Lung (tissue), 12 donors: Measurements from ENCODE around the gene HES6. TPM values are rescaled to one million over a fixed set of nuclear protein-coding genes. Genes with fewer than 3 reads are reported as not detected.
A peak's percentile ranks its signal among the peaks of the same experiment; 100 is the strongest.

Source experiments
- ATAC-seq: fragments of 200-7000 bp; cut with Tn5 transposase; one replicate; pipeline ENCODE4 v1.9.1; 2020; ENCODE audit warnings: moderate number of reproducible peaks; ENCODE audit not compliant: insufficient read depth, low FRiP score
- DNase-seq, 3 donors: peaks; one replicate each; pipeline ENCODE4 v3.0.0-alpha.2; 2013 to 2017
- H3K27ac ChIP-seq, 2 donors: one replicate each; pipeline ENCODE4 v1.5.1; 2013; ENCODE audit warnings: mild to moderate bottlenecking in 2 of 2, moderate library complexity in 2 of 2, control low read depth in 1 of 2, inconsistent platforms in 1 of 2, low read depth in 1 of 2, low read length in 1 of 2
- H3K27me3 ChIP-seq, 3 donors: one replicate each; pipeline ENCODE4 v1.5.1; 2013; ENCODE audit warnings: low read length in 2 of 3; ENCODE audit not compliant: control insufficient read depth in 3 of 3, insufficient read depth in 3 of 3
- H3K36me3 ChIP-seq, 4 donors: one replicate each; pipeline ENCODE4 v1.5.1; 2013; ENCODE audit warnings: low read length in 4 of 4, mild to moderate bottlenecking in 1 of 4, moderate library complexity in 1 of 4; ENCODE audit not compliant: control insufficient read depth in 4 of 4, insufficient read depth in 4 of 4
- H3K4me1 ChIP-seq, 5 donors: one replicate each; pipeline ENCODE4 v1.5.1; 2013; ENCODE audit warnings: low read length in 5 of 5, mild to moderate bottlenecking in 2 of 5, moderate library complexity in 1 of 5; ENCODE audit not compliant: control insufficient read depth in 5 of 5, insufficient read depth in 5 of 5
- H3K4me3 ChIP-seq: one replicate; pipeline ENCODE4 v1.5.1; 2013; ENCODE audit warnings: mild to moderate bottlenecking, control low read depth, moderate library complexity
- H3K9ac ChIP-seq, 2 donors: one replicate each; pipeline ENCODE4 v1.5.1; 2013; ENCODE audit warnings: low read length in 2 of 2, control low read depth in 1 of 2; ENCODE audit not compliant: insufficient read depth in 1 of 2
- H3K9me3 ChIP-seq, 4 donors: one replicate each; pipeline ENCODE4 v1.5.1; 2013; ENCODE audit warnings: low read length in 3 of 4, mild to moderate bottlenecking in 1 of 4, moderate library complexity in 1 of 4; ENCODE audit not compliant: control insufficient read depth in 4 of 4, insufficient read depth in 3 of 4
- WGBS, 2 donors: extraction: QIAGEN DNeasy Blood & Tissue Kit; methylation state at CpG; one replicate each; pipeline ENCODE4 v1.1.7; 2013; 5-methylcytosine and 5-hydroxymethylcytosine counted together
- polyA plus RNA-seq, 2 donors: library from polyadenylated mRNA; stranded (reverse); fragments of 200-250 nt; gene quantifications; one replicate each; pipeline ENCODE4 v1.2.1, GENCODE V29; 2013
- total RNA-seq, 2 donors: library from RNA; depleted of rRNA in 1 of 2; stranded (reverse); fragments of >200 nt in 1 of 2; gene quantifications; one replicate each; pipeline ENCODE4 v1.2.1, GENCODE V29; 2014 to 2021
- TF ChIP-seq, protein P1 (sequence below): IDR thresholded peaks from 2 replicates; pipeline ENCODE4 v1.5.1; 2012; ENCODE audit warnings: mild to moderate bottlenecking; ENCODE audit errors: control extremely low read depth, extremely low read depth
- donor health status: control.
- donor health status: control.
- donor health status: Bipolar disorder and iron deficiency.
- donor health status: healthy.
- donor health status: DM: yes; HTN: yes; CAD: no.

Gene HES6
- total and polyA plus RNA-seq, 4 donors, result 4.4 to 12.5 (median 10.7) TPM

DNA sequence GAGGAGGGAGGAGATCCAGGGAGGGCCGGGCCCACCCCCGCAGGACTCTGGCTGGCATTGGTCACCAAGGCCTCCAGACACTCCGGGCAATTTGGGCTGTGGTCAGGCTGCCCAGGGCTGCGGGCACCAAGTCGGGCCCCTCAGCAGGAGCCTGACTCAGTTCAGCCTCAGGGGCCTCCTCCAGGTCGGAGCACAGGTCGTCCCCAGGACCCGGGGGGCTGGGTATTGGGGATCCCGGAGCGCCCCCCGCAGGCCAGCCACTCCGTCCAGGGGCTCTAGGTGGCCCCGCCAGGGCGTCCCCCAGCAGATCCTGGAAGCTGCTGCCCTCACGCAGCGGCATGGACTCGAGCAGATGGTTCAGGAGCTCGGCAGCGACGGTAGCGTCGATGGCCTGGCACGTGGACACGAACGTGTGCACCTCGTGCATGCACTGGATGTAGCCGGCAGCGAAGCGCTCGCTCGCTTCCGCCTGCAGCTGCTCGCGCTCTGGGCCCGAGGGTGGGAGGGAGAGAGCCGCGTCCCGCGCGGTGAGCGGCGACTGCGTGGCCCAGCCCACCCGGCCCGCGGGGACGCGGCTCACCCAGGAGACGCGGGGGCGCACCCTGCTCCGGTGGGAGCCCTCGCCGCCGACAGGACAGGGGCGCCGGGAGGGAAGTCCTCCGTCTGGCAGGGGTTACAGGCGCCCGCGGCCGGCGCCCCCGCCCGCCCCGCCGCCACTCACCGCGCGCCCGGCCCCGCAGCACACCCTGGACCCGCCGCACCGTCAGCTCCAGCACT, 884 bp downstream of the HES6 start:
- WGBS, 2 donors, result 22 to 33% methylated on average over 43 to 75 of the region's 75 CpGs
- TF ChIP-seq, protein P1, sequence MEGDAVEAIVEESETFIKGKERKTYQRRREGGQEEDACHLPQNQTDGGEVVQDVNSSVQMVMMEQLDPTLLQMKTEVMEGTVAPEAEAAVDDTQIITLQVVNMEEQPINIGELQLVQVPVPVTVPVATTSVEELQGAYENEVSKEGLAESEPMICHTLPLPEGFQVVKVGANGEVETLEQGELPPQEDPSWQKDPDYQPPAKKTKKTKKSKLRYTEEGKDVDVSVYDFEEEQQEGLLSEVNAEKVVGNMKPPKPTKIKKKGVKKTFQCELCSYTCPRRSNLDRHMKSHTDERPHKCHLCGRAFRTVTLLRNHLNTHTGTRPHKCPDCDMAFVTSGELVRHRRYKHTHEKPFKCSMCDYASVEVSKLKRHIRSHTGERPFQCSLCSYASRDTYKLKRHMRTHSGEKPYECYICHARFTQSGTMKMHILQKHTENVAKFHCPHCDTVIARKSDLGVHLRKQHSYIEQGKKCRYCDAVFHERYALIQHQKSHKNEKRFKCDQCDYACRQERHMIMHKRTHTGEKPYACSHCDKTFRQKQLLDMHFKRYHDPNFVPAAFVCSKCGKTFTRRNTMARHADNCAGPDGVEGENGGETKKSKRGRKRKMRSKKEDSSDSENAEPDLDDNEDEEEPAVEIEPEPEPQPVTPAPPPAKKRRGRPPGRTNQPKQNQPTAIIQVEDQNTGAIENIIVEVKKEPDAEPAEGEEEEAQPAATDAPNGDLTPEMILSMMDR, result no peak
- Histone ChIP-seq H3K4me1 (peaks cover 0 to 23% (median 6%) of the 10 kb centered on the region in 5 donors), H3K9me3 (peaks cover 0 to 2% (median 0%) of the 10 kb centered on the region in 4 donors), H3K27me3 (peaks cover 0 to 36% (median 23%) of the 10 kb centered on the region in 3 donors), H3K9ac (no peak overlapping the region), H3K4me3 (no peak overlapping the region), H3K36me3 (no peaks in the 10 kb centered on the region), H3K27ac (no peak overlapping the region)
- DNase-seq (peak in 1 of 3 donors; percentile 25), ATAC-seq (no peak)

DNA sequence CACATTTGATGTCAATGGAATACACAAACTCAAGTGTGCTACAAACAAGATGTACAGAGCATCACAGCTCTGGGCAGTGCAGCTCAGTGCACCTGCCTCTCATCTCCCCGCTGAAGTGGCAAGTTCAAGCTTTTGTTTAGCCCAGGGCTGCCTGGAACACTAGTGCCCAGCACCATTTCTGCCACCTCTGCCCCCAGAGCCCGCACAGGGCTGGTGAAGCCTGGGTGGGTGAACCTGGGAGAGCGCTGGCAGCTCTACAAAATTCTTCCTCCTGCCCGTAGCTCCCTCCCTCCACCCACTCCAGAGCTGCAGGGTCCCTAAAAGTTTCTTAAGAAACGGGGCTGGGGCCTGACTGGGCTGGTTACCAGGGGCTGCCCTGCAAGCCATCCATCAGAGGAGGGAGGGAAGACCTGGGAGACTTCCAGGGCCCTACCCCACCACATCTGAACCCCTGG, 1.5 kb downstream of the HES6 start:
- WGBS, 2 donors, result 82 to 90% methylated on average over 5 of the region's 5 CpGs
- no peak for ATAC-seq
- peaks cover 0 to 36% (median 28%) of the 10 kb centered on the region in 3 donors for H3K27me3 ChIP-seq

DNA sequence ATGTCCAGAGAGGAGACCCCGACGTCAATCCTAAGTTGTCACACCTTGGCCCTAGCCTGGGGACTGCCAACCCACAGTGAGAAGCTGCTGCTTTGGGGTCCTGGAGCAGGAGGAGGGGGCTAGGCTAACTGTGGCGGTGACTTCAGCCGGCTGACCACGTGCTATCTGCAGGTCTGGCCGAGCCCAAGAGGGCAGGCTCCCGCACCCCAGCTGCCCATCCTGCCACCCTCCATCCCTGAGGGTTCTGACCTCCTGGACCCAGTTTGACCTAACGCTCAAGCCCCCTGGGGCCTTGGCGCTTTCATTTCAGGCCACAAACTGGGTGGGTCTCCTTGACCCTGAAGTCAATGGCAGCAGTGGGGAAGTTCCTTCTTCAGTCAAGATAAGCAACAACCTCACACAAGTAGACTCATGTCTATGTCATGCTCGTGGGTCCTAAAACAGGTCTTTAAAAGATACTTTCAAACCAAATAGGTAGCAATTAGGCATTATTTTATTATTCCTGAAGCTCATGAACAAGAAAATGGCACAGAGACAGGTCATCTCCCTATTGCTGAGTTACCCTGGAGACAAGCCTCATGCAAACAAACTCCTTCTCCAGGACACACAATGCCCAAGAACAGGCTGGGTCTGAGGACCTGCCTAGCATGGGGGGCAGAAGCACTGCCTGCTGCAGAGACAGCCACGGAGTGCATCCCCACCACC, 2.3 kb downstream of the HES6 start:
- TF ChIP-seq, protein P1, result no peak
- H3K27me3 ChIP-seq, result peaks cover 0 to 36% (median 28%) of the 10 kb centered on the region in 3 donors
- no peaks in the 10 kb centered on the region for H3K36me3 ChIP-seq
- H3K9ac ChIP-seq, result no peak overlapping the region
- ATAC-seq (no peak), DNase-seq (no peak)
- 86 to 91% methylated on average over 11 of the region's 11 CpGs for WGBS, 2 donors
- H3K9me3 ChIP-seq, result peaks cover 0 to 2% (median 0%) of the 10 kb centered on the region in 4 donors
- H3K4me1 ChIP-seq, result peaks cover 0 to 12% (median 2%) of the 10 kb centered on the region in 5 donors
- no peak overlapping the region for H3K27ac ChIP-seq
- no peak overlapping the region for H3K4me3 ChIP-seq

More for the DNA sequence above, 1.5 kb downstream of the HES6 start:
- Histone ChIP-seq H3K9ac (no peak overlapping the region), H3K36me3 (no peaks in the 10 kb centered on the region), H3K9me3 (peaks cover 0 to 2% (median 0%) of the 10 kb centered on the region in 4 donors), H3K4me3 (no peak overlapping the region), H3K27ac (no peak overlapping the region), H3K4me1 (peaks cover 0 to 19% (median 6%) of the 10 kb centered on the region in 5 donors)
- TF ChIP-seq, protein P1, result no peak
- no peak for DNase-seq
